Measurements from ENCODE around the gene CDK3. TPM values are rescaled to one million over a fixed set of nuclear protein-coding genes. Genes with fewer than 3 reads are reported as not detected.
A peak's percentile ranks its signal among the peaks of the same experiment; 100 is the strongest.

The CDK3 gene
- total RNA-seq, 1 experiment from 2014 or later = 11.9 TPM

DNA sequence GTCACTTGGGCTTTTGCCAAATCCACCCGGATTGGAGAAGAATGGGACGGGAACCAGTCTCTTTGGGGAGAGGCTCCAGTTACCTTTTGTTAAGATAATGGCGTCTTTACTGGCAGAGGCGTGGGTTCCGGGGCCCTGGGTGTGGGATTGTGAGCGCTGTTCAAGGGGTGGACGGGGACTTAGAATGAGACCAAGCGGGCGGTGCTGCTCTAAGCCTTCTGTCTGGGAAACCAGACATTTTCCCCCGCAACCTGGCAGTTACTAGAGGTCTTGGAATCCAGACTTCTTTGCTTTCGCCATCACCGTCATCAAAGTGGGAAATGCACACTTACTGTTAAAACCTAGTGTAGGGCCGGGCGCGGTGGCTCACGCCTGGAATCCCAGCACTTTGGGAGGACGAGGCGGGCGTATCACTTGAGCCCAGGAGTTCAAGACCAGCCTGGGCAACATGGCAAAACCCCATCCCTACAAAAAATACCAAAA lies 20.9 kb upstream of the CDK3 start:
- POLR2A ChIA-PET = interaction anchor here (0.7 to 1.1 kb wide), 4 partner anchors 15 to 715 kb away, joined by 3 to 6 read pairs (median 4); no protein-coding TSS in a partner anchor
- in situ Hi-C loops (cut with HindIII; ENCODE audit: low pct_unique_long_range_greater_than_20kb, low sequenced_read_pairs) = no loop called here
- H3K4me3 ChIP-seq (ENCODE audit: low read depth in 2 of 2, low read length in 2 of 2) = peak overlapping the region; percentile 73 to 82
- TSS peak; percentile 60 for BruUV-seq (replicated peaks)
- no peaks in the 10 kb centered on the region for H3K27me3 ChIP-seq (ENCODE audit: control insufficient read depth, insufficient read depth, low read length)
- DNase-seq (ENCODE audit: low read depth, low spot score) = no peak
- peaks cover 6% of the 10 kb centered on the region; the same call in 1 of the 2 replicates for H3K36me3 ChIP-seq (ENCODE audit: control insufficient read depth, insufficient read depth, low read length)
- peak; percentile 23 for ATAC-seq
- CTCF ChIA-PET = no interaction called here
- TF ChIP-seq POLR2AphosphoS5 (IDR thresholded peaks at IDR 0.05; ENCODE audit: low read depth, low read length) (no peak), SIN3A (IDR thresholded peaks at IDR 0.05; ENCODE audit: borderline replicate concordance, insufficient read depth, low read depth, low read length) (no peak; the same call in 1 of the 2 replicates), TCF7L2 (IDR thresholded peaks at IDR 0.05; ENCODE audit: low read depth, low read length) (no peak)
- TF ChIP-seq, protein P1, sequence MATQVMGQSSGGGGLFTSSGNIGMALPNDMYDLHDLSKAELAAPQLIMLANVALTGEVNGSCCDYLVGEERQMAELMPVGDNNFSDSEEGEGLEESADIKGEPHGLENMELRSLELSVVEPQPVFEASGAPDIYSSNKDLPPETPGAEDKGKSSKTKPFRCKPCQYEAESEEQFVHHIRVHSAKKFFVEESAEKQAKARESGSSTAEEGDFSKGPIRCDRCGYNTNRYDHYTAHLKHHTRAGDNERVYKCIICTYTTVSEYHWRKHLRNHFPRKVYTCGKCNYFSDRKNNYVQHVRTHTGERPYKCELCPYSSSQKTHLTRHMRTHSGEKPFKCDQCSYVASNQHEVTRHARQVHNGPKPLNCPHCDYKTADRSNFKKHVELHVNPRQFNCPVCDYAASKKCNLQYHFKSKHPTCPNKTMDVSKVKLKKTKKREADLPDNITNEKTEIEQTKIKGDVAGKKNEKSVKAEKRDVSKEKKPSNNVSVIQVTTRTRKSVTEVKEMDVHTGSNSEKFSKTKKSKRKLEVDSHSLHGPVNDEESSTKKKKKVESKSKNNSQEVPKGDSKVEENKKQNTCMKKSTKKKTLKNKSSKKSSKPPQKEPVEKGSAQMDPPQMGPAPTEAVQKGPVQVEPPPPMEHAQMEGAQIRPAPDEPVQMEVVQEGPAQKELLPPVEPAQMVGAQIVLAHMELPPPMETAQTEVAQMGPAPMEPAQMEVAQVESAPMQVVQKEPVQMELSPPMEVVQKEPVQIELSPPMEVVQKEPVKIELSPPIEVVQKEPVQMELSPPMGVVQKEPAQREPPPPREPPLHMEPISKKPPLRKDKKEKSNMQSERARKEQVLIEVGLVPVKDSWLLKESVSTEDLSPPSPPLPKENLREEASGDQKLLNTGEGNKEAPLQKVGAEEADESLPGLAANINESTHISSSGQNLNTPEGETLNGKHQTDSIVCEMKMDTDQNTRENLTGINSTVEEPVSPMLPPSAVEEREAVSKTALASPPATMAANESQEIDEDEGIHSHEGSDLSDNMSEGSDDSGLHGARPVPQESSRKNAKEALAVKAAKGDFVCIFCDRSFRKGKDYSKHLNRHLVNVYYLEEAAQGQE (IDR thresholded peaks at IDR 0.05; ENCODE audit: insufficient read depth in 1 of 2, low read depth in 2 of 2, low read length in 1 of 2) = no peak
- TF ChIP-seq, protein P2, sequence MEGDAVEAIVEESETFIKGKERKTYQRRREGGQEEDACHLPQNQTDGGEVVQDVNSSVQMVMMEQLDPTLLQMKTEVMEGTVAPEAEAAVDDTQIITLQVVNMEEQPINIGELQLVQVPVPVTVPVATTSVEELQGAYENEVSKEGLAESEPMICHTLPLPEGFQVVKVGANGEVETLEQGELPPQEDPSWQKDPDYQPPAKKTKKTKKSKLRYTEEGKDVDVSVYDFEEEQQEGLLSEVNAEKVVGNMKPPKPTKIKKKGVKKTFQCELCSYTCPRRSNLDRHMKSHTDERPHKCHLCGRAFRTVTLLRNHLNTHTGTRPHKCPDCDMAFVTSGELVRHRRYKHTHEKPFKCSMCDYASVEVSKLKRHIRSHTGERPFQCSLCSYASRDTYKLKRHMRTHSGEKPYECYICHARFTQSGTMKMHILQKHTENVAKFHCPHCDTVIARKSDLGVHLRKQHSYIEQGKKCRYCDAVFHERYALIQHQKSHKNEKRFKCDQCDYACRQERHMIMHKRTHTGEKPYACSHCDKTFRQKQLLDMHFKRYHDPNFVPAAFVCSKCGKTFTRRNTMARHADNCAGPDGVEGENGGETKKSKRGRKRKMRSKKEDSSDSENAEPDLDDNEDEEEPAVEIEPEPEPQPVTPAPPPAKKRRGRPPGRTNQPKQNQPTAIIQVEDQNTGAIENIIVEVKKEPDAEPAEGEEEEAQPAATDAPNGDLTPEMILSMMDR (IDR thresholded peaks at IDR 0.05) = no peak
- H3K9me3 ChIP-seq (ENCODE audit: control insufficient read depth, insufficient read depth, low read depth, low read length) = no peaks in the 10 kb centered on the region
- peak overlapping the region; percentile 94 for H3K27ac ChIP-seq (ENCODE audit: low read length)
- peaks cover 21% of the 10 kb centered on the region for H3K4me1 ChIP-seq (ENCODE audit: control insufficient read depth, insufficient read depth, low read length)
- intact Hi-C loops (cut with micrococcal nuclease; ENCODE audit: unreplicated experiment) = no loop called here

DNA sequence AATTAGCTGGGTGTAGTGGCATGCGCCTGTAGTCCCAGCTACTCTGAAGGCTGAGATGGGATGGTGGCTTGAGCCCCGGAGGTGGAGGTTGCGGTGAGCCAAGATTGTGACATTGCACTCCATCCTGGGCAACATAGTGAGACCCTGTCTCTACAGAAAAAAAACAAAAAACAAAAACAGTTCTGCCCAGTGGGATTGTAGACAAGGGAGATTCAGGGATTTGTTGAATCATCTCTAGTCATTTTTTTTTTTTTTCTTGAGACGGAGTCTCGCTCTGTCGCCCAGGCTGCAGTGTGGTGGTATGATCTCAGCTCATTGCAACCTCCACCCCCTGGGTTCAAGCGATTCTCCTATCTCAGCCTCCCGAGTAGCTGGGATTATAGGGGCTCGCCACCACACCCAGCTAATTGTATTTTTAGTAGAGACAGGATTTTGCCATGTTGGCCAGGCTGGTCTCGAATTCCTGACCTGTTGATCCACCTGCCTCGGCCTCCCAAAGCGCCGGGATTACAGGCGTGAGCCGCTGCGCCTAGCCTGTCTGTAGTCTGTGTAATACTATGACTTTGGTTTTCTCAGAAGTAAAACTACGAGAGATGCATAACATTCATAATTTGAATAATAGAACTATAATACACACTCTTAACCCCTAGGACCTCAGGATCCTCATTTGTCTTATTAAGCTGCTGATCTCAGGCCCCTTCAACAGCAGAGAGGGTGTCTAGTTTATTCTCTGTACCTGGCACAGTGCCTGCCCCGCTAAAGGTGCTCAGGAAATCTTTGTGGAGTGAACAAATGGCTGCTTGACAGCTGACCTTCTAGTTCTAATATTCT lies 20.3 kb upstream of the CDK3 start:
- DNase-seq (ENCODE audit: low read depth, low spot score) (no peak), ATAC-seq (no peak)
- BruUV-seq (replicated peaks) = TSS peak; percentile 87
- TF ChIP-seq POLR2AphosphoS5 (IDR thresholded peaks at IDR 0.05; ENCODE audit: low read depth, low read length) (no peak; the same call in 1 of the 2 replicates), SIN3A (IDR thresholded peaks at IDR 0.05; ENCODE audit: borderline replicate concordance, insufficient read depth, low read depth, low read length) (no peak; the same call in 1 of the 2 replicates), TCF7L2 (IDR thresholded peaks at IDR 0.05; ENCODE audit: low read depth, low read length) (no peak)
- TF ChIP-seq, protein P2 (IDR thresholded peaks at IDR 0.05) = no peak
- TF ChIP-seq, protein P1 (IDR thresholded peaks at IDR 0.05; ENCODE audit: insufficient read depth in 1 of 2, low read depth in 2 of 2, low read length in 1 of 2) = no peak
- Histone ChIP-seq H3K27me3 (ENCODE audit: control insufficient read depth, insufficient read depth, low read length) (no peaks in the 10 kb centered on the region), H3K4me3 (ENCODE audit: low read depth in 2 of 2, low read length in 2 of 2) (peak overlapping the region; percentile 73 to 82), H3K27ac (ENCODE audit: low read length) (peak overlapping the region; percentile 94), H3K9me3 (ENCODE audit: control insufficient read depth, insufficient read depth, low read depth, low read length) (no peaks in the 10 kb centered on the region), H3K36me3 (ENCODE audit: control insufficient read depth, insufficient read depth, low read length) (peaks cover 6% of the 10 kb centered on the region; the same call in 1 of the 2 replicates), H3K4me1 (ENCODE audit: control insufficient read depth, insufficient read depth, low read length) (peaks cover 21% of the 10 kb centered on the region)
- in situ Hi-C loops (cut with HindIII; ENCODE audit: low pct_unique_long_range_greater_than_20kb, low sequenced_read_pairs) = no loop called here
- ChIA-PET CTCF (interaction anchor here (0.7 to 0.9 kb wide), 2 partner anchors 103 to 294 kb away, joined by 5 to 7 read pairs; no protein-coding TSS in a partner anchor), POLR2A (interaction anchor here (0.7 to 1.1 kb wide), 4 partner anchors 14 to 715 kb away, joined by 3 to 6 read pairs (median 4); no protein-coding TSS in a partner anchor)
- intact Hi-C loops (cut with micrococcal nuclease; ENCODE audit: unreplicated experiment) = no loop called here
